Tibial nerve (tissue), 4 donors: Measurements from ENCODE around the gene VSTM2B. TPM values are rescaled to one million over a fixed set of nuclear protein-coding genes. Genes with fewer than 3 reads are reported as not detected.

Source experiments
- DNase-seq, 2 donors: peaks; one replicate each; pipeline ENCODE4 v3.0.0-alpha.2; 2019; ENCODE audit warnings: low spot score in 2 of 2
- H3K27ac ChIP-seq, 4 donors: fragments of 200-600 bp; sonication (generic) in 3 of 4; one replicate each; pipeline ENCODE4 v1.5.1; 2017 to 2019; ENCODE audit warnings: mild to moderate bottlenecking in 1 of 4
- H3K27me3 ChIP-seq, 2 donors: fragments of 200-600 bp; sonication (generic) in 1 of 2; one replicate each; pipeline versions ENCODE4 v1.5.1 to v1.6.0; 2017 to 2019
- H3K36me3 ChIP-seq, 3 donors: fragments of 200-600 bp; sonication (generic); one replicate each; pipeline ENCODE4 v1.5.1; 2018 to 2019
- H3K4me1 ChIP-seq, 4 donors: fragments of 200-600 bp; sonication (generic) in 3 of 4; one replicate each; pipeline ENCODE4 v1.5.1; 2017 to 2019
- H3K4me3 ChIP-seq, 4 donors: fragments of 200-600 bp; sonication (generic) in 3 of 4; one replicate each; pipeline ENCODE4 v1.5.1; 2017 to 2019; ENCODE audit warnings: mild to moderate bottlenecking in 1 of 4, moderate library complexity in 1 of 4
- H3K9me3 ChIP-seq, 4 donors: fragments of 200-600 bp; sonication (generic) in 3 of 4; one replicate each; pipeline ENCODE4 v1.5.1; 2017 to 2019
- CTCF ChIP-seq, 5 experiments: fragments of 200-600 bp in 3 of 5; fragments of 450-650 bp in 2 of 5; sonication (generic) in 3 of 5; IDR thresholded peaks; one replicate each; pipeline ENCODE4 v1.5.1; 2016 to 2019; ENCODE audit warnings: antibody characterized with exemption in 5 of 5, mild to moderate bottlenecking in 3 of 5, moderate library complexity in 2 of 5
- EP300 ChIP-seq, 2 donors: sonication (generic); formaldehyde crosslinking; IDR thresholded peaks; one replicate each; pipeline ENCODE4 v1.6.1; 2017; ENCODE audit warnings: antibody characterized with exemption in 2 of 2, mild to moderate bottlenecking in 1 of 2
- POLR2A ChIP-seq, 2 donors: fragments of 450-650 bp; IDR thresholded peaks; one replicate each; pipeline ENCODE4 v1.6.1; 2017; ENCODE audit warnings: antibody characterized with exemption in 2 of 2, mild to moderate bottlenecking in 2 of 2, moderate library complexity in 2 of 2
- WGBS, 2 donors: methylation state at CpG; one replicate each; pipeline ENCODE4 v1.1.5; 2018; 5-methylcytosine and 5-hydroxymethylcytosine counted together
- total RNA-seq, 4 donors: library from RNA; depleted of rRNA; stranded (reverse); fragments of >200 nt; gene quantifications; one replicate each; pipeline ENCODE4 v1.1.0, GENCODE V29; 2016

Gene VSTM2B
- total RNA-seq, 4 donors from 2014 or later: not detected

DNA sequence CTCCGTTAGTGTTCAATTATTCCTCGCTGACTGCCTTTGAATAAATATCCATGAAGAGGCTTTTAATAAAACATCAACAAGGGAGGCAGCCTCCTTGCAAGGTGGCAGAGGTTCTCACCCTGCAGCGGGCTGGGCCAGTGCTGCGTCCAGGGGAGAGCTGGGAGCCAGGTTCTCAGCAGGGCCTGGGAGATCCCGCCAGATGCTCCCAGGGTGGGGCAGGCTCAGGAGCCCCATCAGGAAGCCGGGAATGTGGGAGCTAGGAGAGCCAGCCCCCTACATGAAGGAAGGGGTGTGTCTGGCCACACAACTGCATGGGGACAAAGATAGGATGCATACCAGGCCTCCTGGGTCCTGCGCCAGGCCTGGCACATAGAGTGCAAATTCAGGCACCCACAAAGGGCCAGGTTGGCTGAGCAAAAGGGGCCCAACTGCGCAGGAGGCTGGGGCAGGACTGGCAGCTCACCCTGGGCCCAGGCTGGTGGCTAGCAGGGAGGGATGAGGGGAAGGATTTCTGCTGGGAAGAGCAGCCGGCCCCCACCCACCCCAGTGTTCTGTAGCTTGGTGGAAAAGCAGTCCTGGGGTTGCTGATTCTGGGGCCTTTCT is 22.8 kb downstream of the VSTM2B start:
- no peaks in the 10 kb centered on the region for H3K36me3 ChIP-seq
- TF ChIP-seq CTCF (IDR thresholded peaks at IDR 0.05) (no peak), EP300 (IDR thresholded peaks at IDR 0.05) (no peak), POLR2A (IDR thresholded peaks at IDR 0.05) (no peak)
- DNase-seq: no peak
- no peak overlapping the region for H3K4me3 ChIP-seq
- H3K4me1 ChIP-seq: no peaks in the 10 kb centered on the region
- H3K27ac ChIP-seq: no peak overlapping the region
- H3K9me3 ChIP-seq: peaks cover 0 to 20% (median 0%) of the 10 kb centered on the region in 4 donors
- no peaks in the 10 kb centered on the region for H3K27me3 ChIP-seq
- 73 to 81% methylated on average over 7 to 9 of the region's 9 CpGs for WGBS, 2 donors

DNA sequence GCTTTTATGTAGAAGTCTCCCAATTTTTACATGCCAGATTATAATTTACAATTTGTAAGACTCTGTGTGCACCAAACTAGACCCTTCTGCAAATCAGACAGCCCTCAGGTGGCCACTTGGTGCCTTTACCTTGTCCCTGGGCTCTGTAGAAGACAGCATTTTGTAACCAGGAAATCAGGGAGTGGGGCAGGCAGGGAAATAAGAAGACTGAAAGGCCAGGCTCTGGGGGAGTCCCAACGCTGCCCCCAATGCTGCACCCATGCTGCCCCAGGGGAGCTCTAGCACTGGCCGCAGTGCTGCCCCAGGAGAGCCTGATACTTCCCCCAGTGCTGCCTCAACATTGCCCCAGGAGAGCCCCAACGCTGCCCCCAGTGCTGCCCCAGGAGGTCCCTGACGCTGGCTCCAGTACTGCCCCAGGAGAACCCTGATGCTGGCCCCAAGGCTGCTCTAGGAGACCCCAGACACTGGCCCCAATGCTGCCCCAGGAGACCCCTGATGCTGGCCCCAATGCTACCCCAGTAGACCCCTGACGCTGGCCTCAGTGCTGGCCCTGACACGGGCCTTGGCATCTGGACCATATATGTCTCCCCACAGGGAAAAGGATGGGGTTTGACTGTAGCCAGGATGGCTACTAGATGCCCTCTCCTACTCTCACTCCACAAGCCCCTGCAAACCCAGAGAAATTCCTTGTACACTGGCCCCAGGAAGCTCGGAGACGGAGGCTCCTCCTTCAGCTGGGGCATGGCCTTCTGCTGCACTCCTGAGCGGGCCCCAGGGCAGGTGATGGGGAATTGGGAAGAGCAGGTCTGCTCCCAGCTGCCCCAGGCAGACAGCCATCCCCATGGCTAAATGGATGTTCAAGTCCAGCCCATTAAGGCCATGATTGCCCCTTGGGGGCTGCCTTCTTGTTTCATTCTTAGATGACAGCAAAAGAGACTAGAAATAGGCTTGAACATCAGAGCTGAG is 23.6 kb downstream of the VSTM2B start:
- H3K27me3 ChIP-seq: no peaks in the 10 kb centered on the region
- no peaks in the 10 kb centered on the region for H3K4me1 ChIP-seq
- no peak overlapping the region for H3K27ac ChIP-seq
- H3K4me3 ChIP-seq: no peak overlapping the region
- H3K36me3 ChIP-seq: no peaks in the 10 kb centered on the region
- H3K9me3 ChIP-seq: peaks cover 0 to 28% (median 2%) of the 10 kb centered on the region in 4 donors
- no peak for DNase-seq
- 66 to 77% methylated on average over 8 to 9 of the region's 9 CpGs for WGBS, 2 donors
- TF ChIP-seq POLR2A (IDR thresholded peaks at IDR 0.05): no peak
- no peak for TF ChIP-seq CTCF (IDR thresholded peaks at IDR 0.05)
- TF ChIP-seq EP300 (IDR thresholded peaks at IDR 0.05): no peak

DNA sequence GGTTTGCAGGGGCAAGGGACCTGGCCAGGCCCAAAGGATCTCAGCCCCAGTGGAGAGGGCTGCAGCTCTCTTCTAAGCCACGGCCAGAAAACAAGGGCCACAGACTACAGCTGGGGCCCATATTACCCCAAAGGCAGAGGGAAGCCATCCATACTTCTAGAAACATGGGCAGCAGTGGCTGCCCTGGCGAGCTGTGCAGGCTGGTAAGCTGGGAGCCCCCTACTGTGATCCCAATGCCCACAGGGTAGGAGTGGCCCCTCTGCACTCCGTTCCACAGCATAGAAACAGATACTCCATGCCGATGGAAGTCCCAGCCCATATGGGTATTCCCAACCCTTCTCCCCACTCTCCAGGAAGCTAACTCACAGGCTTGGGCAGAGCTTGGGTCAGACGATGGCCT is 25.1 kb downstream of the VSTM2B start:
- H3K27me3 ChIP-seq: no peaks in the 10 kb centered on the region
- no peaks in the 10 kb centered on the region for H3K4me1 ChIP-seq
- H3K9me3 ChIP-seq: peaks cover 0 to 33% (median 2%) of the 10 kb centered on the region in 4 donors
- no peak for DNase-seq
- TF ChIP-seq EP300 (IDR thresholded peaks at IDR 0.05): no peak
- no peak for TF ChIP-seq POLR2A (IDR thresholded peaks at IDR 0.05)
- TF ChIP-seq CTCF (IDR thresholded peaks at IDR 0.05): no peak
- no peaks in the 10 kb centered on the region for H3K36me3 ChIP-seq
- no peak overlapping the region for H3K4me3 ChIP-seq
- H3K27ac ChIP-seq: no peak overlapping the region
- WGBS, 2 donors: 70 to 72% methylated on average over 4 to 5 of the region's 5 CpGs

GRCh38 chr19:29551774-29552173 is 26.0 kb downstream of the VSTM2B start:
- Histone ChIP-seq H3K4me1 (no peaks in the 10 kb centered on the region), H3K4me3 (no peak overlapping the region), H3K27ac (no peak overlapping the region), H3K27me3 (no peaks in the 10 kb centered on the region), H3K36me3 (no peaks in the 10 kb centered on the region), H3K9me3 (peaks cover 0 to 37% (median 2%) of the 10 kb centered on the region in 4 donors)
- no peak for DNase-seq
- TF ChIP-seq POLR2A (IDR thresholded peaks at IDR 0.05): no peak
- TF ChIP-seq EP300 (IDR thresholded peaks at IDR 0.05): no peak
- no peak for TF ChIP-seq CTCF (IDR thresholded peaks at IDR 0.05)
- 74 to 82% methylated on average over 3 of the region's 3 CpGs for WGBS, 2 donors
